OCI-LY7 (cell line): ENCODE results near the gene SLC50A1. TPM values are rescaled to one million over a fixed set of nuclear protein-coding genes. Genes with fewer than 3 reads are reported as not detected.
A peak's percentile ranks its signal among the peaks of the same experiment; 100 is the strongest.

Source experiments
- BruUV-seq: library from RNA; stranded (reverse); fragments of 400-500 nt; replicated peaks from 2 replicates; lab custom pipeline; 2021; lab: Mats Ljungman, UMichigan
- CTCF ChIA-PET: fragments of 300-600 bp; sonication (Branson Sonifier 250); formaldehyde crosslinking; loops from one replicate; lab custom pipeline; 2022; ENCODE audit warnings: antibody characterized with exemption; ENCODE audit not compliant: unreplicated experiment; lab: Charles Lee
- POLR2A ChIA-PET: fragments of 300-600 bp; sonication (Branson Sonifier 250); formaldehyde crosslinking; loops from one replicate; lab custom pipeline; 2022; ENCODE audit warnings: antibody characterized with exemption; lab: Charles Lee
- DNase-seq: peaks from one replicate; pipeline ENCODE4 v3.0.0-alpha.2; 2015; ENCODE audit warnings: low spot score
- H2AFZ ChIP-seq: fragments of 200-600 bp; sonication (generic), shearing (Covaris generic); 2 replicates; pipeline ENCODE4 v1.6.1; 2014; ENCODE audit warnings: mild to moderate bottlenecking, antibody characterized with exemption, low read length, moderate library complexity
- H3K27ac ChIP-seq: fragments of 200-600 bp; sonication (generic); 2 replicates; pipeline ENCODE4 v1.5.1; 2014; ENCODE audit warnings: mixed run types, low read depth, mild to moderate bottlenecking, moderate library complexity, low read length, inconsistent platforms; ENCODE audit not compliant: poor library complexity, severe bottlenecking
- H3K36me3 ChIP-seq: fragments of 200-600 bp; sonication (generic); 2 replicates; pipeline ENCODE4 v1.6.1; 2014; ENCODE audit warnings: mild to moderate bottlenecking, antibody characterized with exemption, low read length, moderate library complexity, mixed read lengths; ENCODE audit not compliant: insufficient read depth
- H3K4me1 ChIP-seq: fragments of 200-600 bp; sonication (generic); 2 replicates; pipeline ENCODE4 v1.5.1; 2014; ENCODE audit warnings: mild to moderate bottlenecking, low read length; ENCODE audit not compliant: insufficient read depth, poor library complexity, severe bottlenecking
- H3K4me2 ChIP-seq: fragments of 200-600 bp; sonication (generic); 2 replicates; pipeline ENCODE4 v1.6.1; 2014; ENCODE audit warnings: mild to moderate bottlenecking, low read length
- H3K4me3 ChIP-seq: fragments of 200-600 bp; sonication (generic); 2 replicates; pipeline ENCODE4 v1.5.1; 2014; ENCODE audit warnings: mild to moderate bottlenecking, low read depth, low read length; ENCODE audit not compliant: poor library complexity, severe bottlenecking
- H3K79me2 ChIP-seq: fragments of 200-600 bp; sonication (generic); 2 replicates; pipeline ENCODE4 v1.6.1; 2016; ENCODE audit warnings: low read depth, mild to moderate bottlenecking, low read length, moderate library complexity, mixed read lengths; ENCODE audit not compliant: insufficient read depth
- H3K9me2 ChIP-seq: fragments of 200-600 bp; sonication (generic); 2 replicates; pipeline ENCODE4 v1.6.1; 2016; ENCODE audit warnings: mild to moderate bottlenecking, low read length, mixed read lengths; ENCODE audit not compliant: insufficient read depth
- H3K9me3 ChIP-seq: fragments of 200-600 bp; sonication (generic); 2 replicates; pipeline ENCODE4 v1.6.1; 2014; ENCODE audit warnings: mild to moderate bottlenecking, mixed run types, low read length, mixed read lengths
- H4K20me1 ChIP-seq: fragments of 200-600 bp; sonication (generic); 2 replicates; pipeline ENCODE4 v1.6.1; 2014; ENCODE audit warnings: mild to moderate bottlenecking, antibody characterized with exemption, low read length, moderate library complexity, mixed read lengths; ENCODE audit not compliant: insufficient read depth
- EZH2phosphoT487 ChIP-seq: fragments of 200-600 bp; sonication (generic); IDR thresholded peaks from 2 replicates; pipeline ENCODE4 v1.6.1; 2018; ENCODE audit warnings: low read depth, borderline replicate concordance, mild to moderate bottlenecking, mixed run types, antibody characterized with exemption, low read length, moderate library complexity, mixed read lengths
- intact Hi-C: fragments of 100-400 bp; cut with micrococcal nuclease; formaldehyde crosslinking; loops from one replicate; pipeline ENCODE4 v1.10.0; 2022; ENCODE audit not compliant: unreplicated experiment
- total RNA-seq, 2 experiments: library from RNA; depleted of rRNA in 1 of 2; stranded (reverse); fragments of >200 nt in 1 of 2; shearing (Covaris generic) in 1 of 2; gene quantifications; 2 replicates each; pipeline ENCODE4 v1.2.3, GENCODE V29; 2014 to 2022
- TF ChIP-seq, protein P1 (sequence below): fragments of 200-600 bp; sonication (generic); conservative IDR thresholded peaks from 2 replicates; pipeline ENCODE4 v1.5.1; 2014; ENCODE audit warnings: mild to moderate bottlenecking, antibody characterized with exemption, low read length, moderate library complexity, mixed read lengths

Gene SLC50A1
- total RNA-seq, 2 experiments from 2014 or later, result 12.3 to 46.1 TPM

DNA sequence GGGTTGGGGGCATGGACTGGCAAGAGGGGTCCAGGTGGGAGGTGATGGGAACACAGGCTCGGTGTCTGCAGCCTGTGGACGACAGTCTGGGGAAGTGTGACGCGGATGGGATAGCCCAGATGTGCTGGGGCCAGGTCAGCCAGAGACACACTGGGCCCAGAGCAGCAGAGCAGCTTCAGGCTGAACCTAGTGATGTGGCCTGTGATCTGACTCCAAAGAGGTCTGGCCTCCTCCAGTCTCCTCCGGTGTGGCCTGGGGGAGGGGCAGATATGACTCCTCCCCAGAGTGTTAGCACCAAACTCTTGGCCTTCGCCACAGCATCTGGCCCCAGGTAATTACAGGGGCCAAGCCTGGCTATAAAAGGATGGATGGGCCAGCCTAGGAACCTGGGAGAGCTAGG, 43.5 kb upstream of the SLC50A1 start:
- no peaks in the 10 kb centered on the region for H3K9me2 ChIP-seq
- no peak overlapping the region for H3K27ac ChIP-seq
- DNase-seq, result no peak
- TF ChIP-seq EZH2phosphoT487, result no peak
- intact Hi-C loops, result no loop called here
- no peak overlapping the region for H3K4me2 ChIP-seq
- no peaks in the 10 kb centered on the region for H3K9me3 ChIP-seq
- no peaks in the 10 kb centered on the region for H3K36me3 ChIP-seq
- H4K20me1 ChIP-seq, result no peaks in the 10 kb centered on the region
- no peak overlapping the region for H3K4me3 ChIP-seq
- H3K79me2 ChIP-seq, result no peaks in the 10 kb centered on the region
- peaks cover 7% of the 10 kb centered on the region for H3K4me1 ChIP-seq
- BruUV-seq, result no TSS peak
- no peak overlapping the region for H2AFZ ChIP-seq
- POLR2A ChIA-PET, result interaction anchor here (1.5 kb wide), 1 partner anchor 80 kb away, joined by 6 read pairs; the partner anchor contains the start of gene KRTCAP2
- CTCF ChIA-PET, result interaction anchor here (1.4 to 2.0 kb wide), 3 partner anchors 73 to 81 kb away, joined by 7 to 12 read pairs (median 10); partner anchors contain the start of gene KRTCAP2

DNA sequence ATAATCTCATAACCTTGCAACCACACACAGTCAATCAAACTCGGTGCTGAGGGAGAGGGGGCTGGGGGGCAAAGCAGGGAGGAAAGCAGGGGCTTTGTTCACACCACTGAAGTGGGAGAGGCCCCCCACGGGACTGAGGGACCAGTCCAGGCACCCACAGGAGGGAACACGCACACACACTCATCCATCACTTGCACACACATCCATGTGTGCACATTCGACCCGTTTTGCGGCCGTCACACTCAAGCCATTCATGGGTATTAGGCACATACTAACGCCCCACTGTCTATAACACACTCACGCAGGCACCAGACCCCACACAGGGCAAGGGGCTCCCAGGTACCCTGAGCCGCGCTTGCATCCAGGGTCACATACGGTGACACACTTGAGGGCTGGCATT, 43.0 kb upstream of the SLC50A1 start:
- Histone ChIP-seq H3K4me1 (peaks cover 7% of the 10 kb centered on the region), H3K9me3 (no peaks in the 10 kb centered on the region), H3K4me3 (no peak overlapping the region), H3K36me3 (no peaks in the 10 kb centered on the region), H2AFZ (no peak overlapping the region), H3K9me2 (no peaks in the 10 kb centered on the region), H3K27ac (no peak overlapping the region), H3K79me2 (no peaks in the 10 kb centered on the region), H3K4me2 (no peak overlapping the region), H4K20me1 (no peaks in the 10 kb centered on the region)
- no peak for TF ChIP-seq EZH2phosphoT487
- TF ChIP-seq, protein P1, sequence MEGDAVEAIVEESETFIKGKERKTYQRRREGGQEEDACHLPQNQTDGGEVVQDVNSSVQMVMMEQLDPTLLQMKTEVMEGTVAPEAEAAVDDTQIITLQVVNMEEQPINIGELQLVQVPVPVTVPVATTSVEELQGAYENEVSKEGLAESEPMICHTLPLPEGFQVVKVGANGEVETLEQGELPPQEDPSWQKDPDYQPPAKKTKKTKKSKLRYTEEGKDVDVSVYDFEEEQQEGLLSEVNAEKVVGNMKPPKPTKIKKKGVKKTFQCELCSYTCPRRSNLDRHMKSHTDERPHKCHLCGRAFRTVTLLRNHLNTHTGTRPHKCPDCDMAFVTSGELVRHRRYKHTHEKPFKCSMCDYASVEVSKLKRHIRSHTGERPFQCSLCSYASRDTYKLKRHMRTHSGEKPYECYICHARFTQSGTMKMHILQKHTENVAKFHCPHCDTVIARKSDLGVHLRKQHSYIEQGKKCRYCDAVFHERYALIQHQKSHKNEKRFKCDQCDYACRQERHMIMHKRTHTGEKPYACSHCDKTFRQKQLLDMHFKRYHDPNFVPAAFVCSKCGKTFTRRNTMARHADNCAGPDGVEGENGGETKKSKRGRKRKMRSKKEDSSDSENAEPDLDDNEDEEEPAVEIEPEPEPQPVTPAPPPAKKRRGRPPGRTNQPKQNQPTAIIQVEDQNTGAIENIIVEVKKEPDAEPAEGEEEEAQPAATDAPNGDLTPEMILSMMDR, result no peak
- intact Hi-C loops, result no loop called here
- ChIA-PET POLR2A (no interaction called here), CTCF (interaction anchor here (2.0 kb wide), 1 partner anchor 80 kb away, joined by 12 read pairs; the partner anchor contains the start of gene KRTCAP2)
- BruUV-seq, result no TSS peak
- DNase-seq, result no peak

DNA sequence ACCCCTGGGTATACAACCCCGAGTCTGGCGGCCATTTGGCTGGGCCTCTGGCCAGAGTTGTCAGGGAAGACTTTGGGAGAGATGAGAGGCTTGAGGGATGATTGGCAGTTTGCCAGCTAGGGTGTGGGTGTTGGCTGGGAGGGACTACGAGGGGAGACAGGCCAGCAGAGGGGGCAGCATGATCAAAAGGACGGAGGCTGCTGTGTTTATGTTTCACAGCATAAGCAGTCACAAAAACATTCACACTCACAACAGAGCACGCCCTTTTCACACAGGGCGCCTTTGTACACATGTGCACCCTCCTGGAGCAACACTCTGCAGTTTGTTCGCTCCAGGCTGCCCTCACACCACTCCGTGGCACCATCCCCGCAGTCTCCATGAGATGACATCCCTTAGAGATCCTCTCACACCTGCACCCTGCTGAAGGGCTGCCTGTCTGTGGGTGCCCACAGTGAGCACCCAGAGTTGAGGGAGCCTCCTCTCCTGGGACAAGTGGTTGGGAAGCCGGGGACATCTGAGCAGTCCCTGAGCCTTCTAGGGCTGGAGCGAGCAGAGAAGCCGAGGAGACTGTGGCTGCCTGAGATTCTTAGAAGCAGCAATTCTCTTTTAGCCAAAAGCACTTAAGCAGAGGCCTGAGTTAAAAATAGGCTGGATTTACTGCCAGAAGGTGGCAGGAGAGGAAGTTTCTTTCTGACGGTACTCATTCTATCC, 41.6 kb upstream of the SLC50A1 start:
- DNase-seq, result peak; percentile 48
- no peaks in the 10 kb centered on the region for H4K20me1 ChIP-seq
- no peak overlapping the region for H3K4me3 ChIP-seq
- BruUV-seq, result no TSS peak
- H3K79me2 ChIP-seq, result no peaks in the 10 kb centered on the region
- H3K9me3 ChIP-seq, result no peaks in the 10 kb centered on the region
- ChIA-PET POLR2A (no interaction called here), CTCF (no interaction called here)
- intact Hi-C loops, result no loop called here
- no peak overlapping the region for H3K27ac ChIP-seq
- TF ChIP-seq, protein P1, result peak; percentile 60
- no peak for TF ChIP-seq EZH2phosphoT487
- H3K4me2 ChIP-seq, result no peak overlapping the region; the same call in 1 of the 2 replicates
- no peak overlapping the region for H2AFZ ChIP-seq
- peaks cover 7% of the 10 kb centered on the region for H3K4me1 ChIP-seq
- no peaks in the 10 kb centered on the region for H3K9me2 ChIP-seq
- H3K36me3 ChIP-seq, result no peaks in the 10 kb centered on the region
